Choroid plexus epithelial cell (primary cell): ENCODE measurements around the gene P2RY8.

Source experiments
- DNase-seq: peaks from one replicate; pipeline ENCODE4 v3.0.0-alpha.2; 2010; ENCODE audit warnings: low read depth
- H3K4me3 ChIP-seq: 2 replicates; pipeline ENCODE4 v1.5.1; 2011; ENCODE audit warnings: low read depth, mild to moderate bottlenecking, control low read depth, low read length, moderate library complexity
- TF ChIP-seq, protein P1 (sequence below): conservative IDR thresholded peaks from 2 replicates; pipeline ENCODE4 v1.5.1; 2011; ENCODE audit warnings: low read depth, mild to moderate bottlenecking, control low read depth, inconsistent platforms, low read length, moderate library complexity

P2RY8 gene

DNA sequence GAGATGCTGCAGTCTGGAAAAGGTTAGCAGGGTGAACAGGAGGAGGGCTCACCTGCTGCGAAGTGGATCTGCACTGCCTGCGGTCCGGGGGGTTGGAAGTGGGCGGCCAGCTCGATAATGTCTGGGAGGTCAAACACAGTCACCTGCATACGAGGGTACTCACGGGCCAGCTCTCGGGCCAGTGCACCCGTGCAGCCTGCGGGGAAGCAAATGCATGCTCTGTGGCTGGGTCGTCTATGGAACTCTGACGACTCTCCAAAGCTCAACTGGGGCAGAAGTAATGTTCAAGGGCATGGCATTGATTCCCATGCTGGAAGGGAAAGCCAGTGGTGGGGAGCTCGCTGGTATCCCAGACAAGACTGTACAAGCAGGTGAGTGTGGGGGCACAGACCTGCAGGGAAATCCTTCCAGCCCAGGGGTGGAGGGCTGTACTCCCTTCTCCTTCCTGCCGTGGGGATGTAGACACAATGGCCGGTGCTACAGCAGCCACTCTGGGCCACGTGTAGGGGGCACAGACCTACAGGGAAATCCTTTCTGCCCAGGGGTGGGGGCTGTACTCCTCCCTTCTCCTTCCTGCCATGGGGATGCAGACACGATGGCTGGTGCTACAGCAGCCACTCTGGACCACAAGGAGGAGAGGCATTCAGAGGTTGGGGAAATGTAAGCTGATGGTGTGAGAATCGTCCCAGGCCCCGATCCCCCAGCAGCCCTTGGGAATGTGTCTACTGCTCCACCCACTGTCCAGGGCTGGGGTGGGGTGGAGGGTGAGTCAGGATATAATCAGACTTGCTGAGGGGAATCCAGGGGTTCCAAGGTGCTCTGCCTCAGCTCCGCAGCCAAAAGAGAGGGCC, 118.8 kb downstream of the P2RY8 start:
- no peak overlapping the region for H3K4me3 ChIP-seq
- TF ChIP-seq, protein P1, sequence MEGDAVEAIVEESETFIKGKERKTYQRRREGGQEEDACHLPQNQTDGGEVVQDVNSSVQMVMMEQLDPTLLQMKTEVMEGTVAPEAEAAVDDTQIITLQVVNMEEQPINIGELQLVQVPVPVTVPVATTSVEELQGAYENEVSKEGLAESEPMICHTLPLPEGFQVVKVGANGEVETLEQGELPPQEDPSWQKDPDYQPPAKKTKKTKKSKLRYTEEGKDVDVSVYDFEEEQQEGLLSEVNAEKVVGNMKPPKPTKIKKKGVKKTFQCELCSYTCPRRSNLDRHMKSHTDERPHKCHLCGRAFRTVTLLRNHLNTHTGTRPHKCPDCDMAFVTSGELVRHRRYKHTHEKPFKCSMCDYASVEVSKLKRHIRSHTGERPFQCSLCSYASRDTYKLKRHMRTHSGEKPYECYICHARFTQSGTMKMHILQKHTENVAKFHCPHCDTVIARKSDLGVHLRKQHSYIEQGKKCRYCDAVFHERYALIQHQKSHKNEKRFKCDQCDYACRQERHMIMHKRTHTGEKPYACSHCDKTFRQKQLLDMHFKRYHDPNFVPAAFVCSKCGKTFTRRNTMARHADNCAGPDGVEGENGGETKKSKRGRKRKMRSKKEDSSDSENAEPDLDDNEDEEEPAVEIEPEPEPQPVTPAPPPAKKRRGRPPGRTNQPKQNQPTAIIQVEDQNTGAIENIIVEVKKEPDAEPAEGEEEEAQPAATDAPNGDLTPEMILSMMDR, result no peak
- DNase-seq, result no peak

- TF ChIP-seq, protein P1, result no peak
- DNase-seq, result no peak
- no peak overlapping the region for H3K4me3 ChIP-seq
These were observed 119.8 kb downstream of the P2RY8 start for GRCh38 chrX:1416965-1417760.

DNA sequence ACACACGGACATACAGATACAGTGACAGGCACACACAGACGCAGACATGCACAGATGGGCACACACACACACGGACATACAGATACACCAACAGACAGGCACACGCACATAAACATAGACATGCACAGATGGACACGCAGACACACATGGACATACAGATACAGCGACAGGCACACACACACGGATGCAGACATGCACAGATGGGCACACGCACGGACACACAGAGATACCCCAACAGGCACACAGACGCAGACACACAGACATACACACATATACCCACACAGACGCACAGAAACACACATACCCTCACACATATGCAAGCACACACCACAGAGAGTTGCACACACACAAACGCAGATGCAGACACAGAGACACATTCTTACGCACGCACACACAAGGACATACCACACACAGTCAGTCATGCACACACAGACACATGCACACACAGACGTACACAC, 120.6 kb downstream of the P2RY8 start:
- no peak for DNase-seq
- H3K4me3 ChIP-seq, result no peak overlapping the region
- TF ChIP-seq, protein P1, result no peak
